CD4-positive, alpha-beta T cell treated with Interleukin-10 for 1 hour (primary cell): ENCODE measurements around the gene CTTN.

Experiments
- DNase-seq: peaks from one replicate; pipeline ENCODE4 v3.0.0-alpha.2; 2020

The CTTN gene

GRCh38 chr11:70478166-70478890 is 80.0 kb downstream of the CTTN start:
- no peak for DNase-seq

- DNase-seq: no peak
These were observed 82.4 kb downstream of the CTTN start for GRCh38 chr11:70480711-70481110.

GRCh38 chr11:70481625-70482528 is 83.5 kb downstream of the CTTN start:
- no peak for DNase-seq

- no peak for DNase-seq
These were observed 84.2 kb downstream of the CTTN start for GRCh38 chr11:70482529-70482917.

- no peak for DNase-seq
These were observed 84.9 kb downstream of the CTTN start for GRCh38 chr11:70483077-70483861.

- DNase-seq: no peak
These were observed 85.6 kb downstream of the CTTN start for GRCh38 chr11:70483917-70484316.

GRCh38 chr11:70485326-70486025 is 87.1 kb downstream of the CTTN start:
- no peak for DNase-seq

- no peak for DNase-seq
These were observed 87.7 kb downstream of the CTTN start for GRCh38 chr11:70486026-70486415.
